Osteoblast (primary cell): ENCODE results near the gene ZMYM4. TPM values are rescaled to one million over a fixed set of nuclear protein-coding genes. Genes with fewer than 3 reads are reported as not detected.

Experiments used
- DNase-seq: peaks from one replicate; pipeline ENCODE4 v3.0.0; 2011; ENCODE audit warnings: low spot score, mixed read lengths; ENCODE audit not compliant: insufficient read length; ENCODE audit errors: missing footprints
- H2AFZ ChIP-seq: 2 replicates; pipeline ENCODE4 v1.6.0; 2011; ENCODE audit warnings: mild to moderate bottlenecking, low read length
- H3K27ac ChIP-seq: 2 replicates; pipeline ENCODE4 v1.5.1; 2011; ENCODE audit warnings: mild to moderate bottlenecking, low read depth, low read length, moderate library complexity
- H3K27me3 ChIP-seq: 2 replicates; pipeline ENCODE4 v1.6.0; 2012; ENCODE audit warnings: mild to moderate bottlenecking, control low read depth, inconsistent platforms, low read length, moderate library complexity; ENCODE audit not compliant: insufficient read depth
- H3K36me3 ChIP-seq: 2 replicates; pipeline ENCODE4 v1.5.1; 2011; ENCODE audit warnings: mild to moderate bottlenecking, low read length, control low read depth, moderate library complexity; ENCODE audit not compliant: insufficient read depth
- H3K4me1 ChIP-seq: 2 replicates; pipeline ENCODE4 v1.5.1; 2011; ENCODE audit warnings: mild to moderate bottlenecking, low read length, control low read depth, moderate library complexity; ENCODE audit not compliant: insufficient read depth
- H3K4me2 ChIP-seq: 2 replicates; pipeline ENCODE4 v1.6.0; 2011; ENCODE audit warnings: mild to moderate bottlenecking, low read length; ENCODE audit not compliant: insufficient read depth
- H3K4me3 ChIP-seq: fragments of 200-600 bp; sonication (generic); 3 replicates; pipeline ENCODE4 v1.5.1; 2012; ENCODE audit warnings: mild to moderate bottlenecking, low read length, inconsistent platforms; ENCODE audit not compliant: insufficient read depth
- H3K79me2 ChIP-seq: 2 replicates; pipeline ENCODE4 v1.6.0; 2012; ENCODE audit warnings: mild to moderate bottlenecking, low read length, control low read depth, inconsistent platforms; ENCODE audit not compliant: insufficient read depth
- H3K9me3 ChIP-seq: 2 replicates; pipeline ENCODE4 v1.5.1; 2011; ENCODE audit warnings: low read depth, low read length, control low read depth
- H4K20me1 ChIP-seq: 2 replicates; pipeline ENCODE4 v1.6.0; 2012; ENCODE audit warnings: mild to moderate bottlenecking, low read length, control low read depth; ENCODE audit not compliant: insufficient read depth
- CTCF ChIP-seq: IDR thresholded peaks from 2 replicates; pipeline ENCODE4 v1.5.1; 2011; ENCODE audit warnings: mild to moderate bottlenecking, low read depth, low read length, moderate library complexity; ENCODE audit errors: extremely low read depth
- total RNA-seq: library from RNA; depleted of rRNA; stranded (reverse); fragments of >200 nt; gene quantifications from 2 replicates; pipeline ENCODE4 v1.2.3, GENCODE V29; 2012

ZMYM4 gene
- total RNA-seq, 1 donor = 49.9 TPM

DNA sequence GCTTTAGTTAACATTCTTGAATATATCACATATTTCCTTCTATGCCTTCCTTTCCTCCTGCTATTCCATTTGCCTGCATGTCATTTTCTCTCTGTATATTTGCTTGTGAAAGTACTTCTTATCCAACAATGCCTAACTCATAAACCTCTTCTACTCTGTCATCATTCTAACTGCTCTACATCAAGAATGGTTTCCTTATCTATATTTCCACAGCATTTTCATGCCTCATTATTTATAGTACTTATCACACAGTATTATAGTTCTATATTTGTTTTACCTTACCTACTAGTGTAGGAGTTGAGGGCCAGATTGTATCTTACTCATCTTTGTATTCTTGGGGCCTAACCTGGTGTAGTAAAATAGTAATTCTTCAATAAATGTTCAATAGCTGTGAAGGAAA, 91.5 kb downstream of the ZMYM4 start:
- DNase-seq = no peak
- Histone ChIP-seq H3K79me2 (peaks cover 40% of the 10 kb centered on the region), H3K4me3 (no peak overlapping the region), H3K27me3 (no peaks in the 10 kb centered on the region), H3K4me1 (no peaks in the 10 kb centered on the region), H4K20me1 (peaks cover 8% of the 10 kb centered on the region), H3K9me3 (no peaks in the 10 kb centered on the region), H3K27ac (no peak overlapping the region), H3K36me3 (no peaks in the 10 kb centered on the region), H2AFZ (no peak overlapping the region), H3K4me2 (no peak overlapping the region)
- TF ChIP-seq CTCF = no peak

DNA sequence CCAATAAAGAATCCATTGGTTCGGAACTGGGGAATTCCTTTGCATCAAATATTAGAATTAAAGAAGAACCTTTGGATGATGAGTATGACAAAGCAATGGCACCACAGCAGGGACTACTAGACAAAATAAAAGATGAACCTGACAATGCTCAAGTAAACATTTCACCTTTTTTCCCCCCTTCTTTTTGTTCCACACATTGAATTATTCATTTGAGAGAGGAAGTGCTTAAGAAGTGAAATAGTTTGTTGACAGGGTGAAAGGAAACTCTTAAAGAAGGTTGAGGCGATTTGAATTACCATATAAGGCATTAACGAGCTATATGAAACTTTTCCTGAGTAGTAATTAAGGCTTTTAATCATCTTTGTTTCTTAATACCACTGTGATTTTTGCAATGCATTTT, 93.1 kb downstream of the ZMYM4 start:
- peaks cover 4% of the 10 kb centered on the region for H4K20me1 ChIP-seq
- H3K36me3 ChIP-seq = no peaks in the 10 kb centered on the region
- H3K4me3 ChIP-seq = no peak overlapping the region
- DNase-seq = no peak
- no peaks in the 10 kb centered on the region for H3K4me1 ChIP-seq
- no peak overlapping the region for H3K4me2 ChIP-seq
- no peak overlapping the region for H2AFZ ChIP-seq
- no peak for TF ChIP-seq CTCF
- H3K27ac ChIP-seq = no peak overlapping the region
- H3K9me3 ChIP-seq = no peaks in the 10 kb centered on the region
- H3K79me2 ChIP-seq = peaks cover 32% of the 10 kb centered on the region
- no peaks in the 10 kb centered on the region for H3K27me3 ChIP-seq

GRCh38 chr1:35364741-35365140, 96.2 kb downstream of the ZMYM4 start:
- no peak for TF ChIP-seq CTCF
- Histone ChIP-seq H3K36me3 (no peaks in the 10 kb centered on the region), H3K27me3 (no peaks in the 10 kb centered on the region), H3K4me2 (no peak overlapping the region), H3K4me1 (peaks cover under 1% of the 10 kb centered on the region), H2AFZ (no peak overlapping the region), H3K4me3 (no peak overlapping the region), H3K9me3 (no peaks in the 10 kb centered on the region), H3K27ac (no peak overlapping the region), H4K20me1 (no peaks in the 10 kb centered on the region), H3K79me2 (peaks cover 17% of the 10 kb centered on the region)
- no peak for DNase-seq

DNA sequence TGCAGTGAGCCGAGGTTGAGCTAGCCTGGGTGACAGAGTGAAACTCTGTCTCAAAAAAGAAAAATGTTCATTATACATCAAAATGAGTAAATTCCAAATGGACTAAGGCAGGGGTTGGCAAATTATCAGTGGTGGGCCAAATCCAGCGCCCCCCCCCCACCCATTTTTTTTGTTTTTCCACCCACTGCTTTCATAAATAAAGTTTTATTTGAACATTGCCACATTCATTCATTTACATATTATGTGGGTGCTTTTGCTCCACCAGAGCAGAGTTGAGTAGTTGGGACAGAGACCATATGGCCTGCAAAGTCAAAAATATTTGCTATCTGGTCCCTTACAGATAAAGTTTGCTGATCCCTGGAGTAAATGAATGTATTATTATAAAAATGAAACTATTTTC, 99.4 kb downstream of the ZMYM4 start:
- Histone ChIP-seq H3K27me3 (no peaks in the 10 kb centered on the region), H3K79me2 (peaks cover 17% of the 10 kb centered on the region), H2AFZ (no peak overlapping the region), H3K4me2 (no peak overlapping the region), H3K27ac (no peak overlapping the region), H4K20me1 (no peaks in the 10 kb centered on the region), H3K9me3 (no peaks in the 10 kb centered on the region), H3K36me3 (peaks cover 2% of the 10 kb centered on the region), H3K4me3 (no peak overlapping the region), H3K4me1 (peaks cover 8% of the 10 kb centered on the region)
- no peak for DNase-seq
- no peak for TF ChIP-seq CTCF
